Measurements from ENCODE around the gene LCP2.

Gene LCP2

DNA sequence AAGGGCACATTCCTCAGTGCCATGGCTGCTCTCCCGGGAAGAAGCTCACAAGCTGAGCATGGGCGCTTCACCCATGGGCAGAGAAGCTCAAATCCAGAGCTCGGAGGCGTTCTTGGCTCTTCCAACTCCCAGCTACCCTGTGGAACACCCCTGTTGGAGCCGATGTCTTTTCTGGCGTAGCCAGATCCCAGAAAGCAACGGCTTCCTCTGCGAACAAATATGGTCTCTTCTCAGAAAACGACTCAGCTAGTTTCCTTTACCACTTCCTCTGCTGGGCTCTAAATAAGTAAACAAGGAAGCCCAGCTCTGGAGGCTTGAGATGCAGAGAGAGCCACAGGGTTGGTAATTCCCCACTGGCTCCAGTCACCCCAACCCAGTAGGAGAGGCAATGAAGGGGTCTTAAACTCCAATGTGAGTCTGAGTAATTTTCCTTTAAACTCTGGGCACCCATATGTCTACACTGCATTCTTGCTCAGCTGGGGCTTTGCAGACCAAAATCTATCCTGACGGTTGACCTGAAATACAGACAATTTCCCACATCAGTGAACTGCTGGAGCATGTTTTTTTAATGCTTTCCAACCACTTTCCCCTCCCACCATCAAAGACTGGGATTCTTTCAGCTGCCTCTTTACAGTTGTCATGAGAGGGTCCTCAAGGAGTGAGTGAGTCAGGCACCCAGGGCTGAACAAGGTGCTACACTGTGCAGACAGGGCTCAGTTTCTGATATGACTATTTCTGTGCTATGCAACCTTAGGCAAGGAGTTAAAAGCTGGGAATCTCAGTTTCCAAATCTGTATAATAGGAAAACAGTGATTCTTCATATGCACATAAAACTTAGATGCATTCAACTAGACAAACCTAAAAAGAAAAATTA lies at the start of gene LCP2:
TSS of gene LCP2 (minus strand) at position 189 of the 874 bp plus-strand sequence. CDS start at position 23, 166 bp downstream.
- no peak for TF ChIP-seq EZH2phosphoT487 (IDR thresholded peaks at IDR 0.05; ENCODE audit: low read depth)
- TF ChIP-seq, protein P1, sequence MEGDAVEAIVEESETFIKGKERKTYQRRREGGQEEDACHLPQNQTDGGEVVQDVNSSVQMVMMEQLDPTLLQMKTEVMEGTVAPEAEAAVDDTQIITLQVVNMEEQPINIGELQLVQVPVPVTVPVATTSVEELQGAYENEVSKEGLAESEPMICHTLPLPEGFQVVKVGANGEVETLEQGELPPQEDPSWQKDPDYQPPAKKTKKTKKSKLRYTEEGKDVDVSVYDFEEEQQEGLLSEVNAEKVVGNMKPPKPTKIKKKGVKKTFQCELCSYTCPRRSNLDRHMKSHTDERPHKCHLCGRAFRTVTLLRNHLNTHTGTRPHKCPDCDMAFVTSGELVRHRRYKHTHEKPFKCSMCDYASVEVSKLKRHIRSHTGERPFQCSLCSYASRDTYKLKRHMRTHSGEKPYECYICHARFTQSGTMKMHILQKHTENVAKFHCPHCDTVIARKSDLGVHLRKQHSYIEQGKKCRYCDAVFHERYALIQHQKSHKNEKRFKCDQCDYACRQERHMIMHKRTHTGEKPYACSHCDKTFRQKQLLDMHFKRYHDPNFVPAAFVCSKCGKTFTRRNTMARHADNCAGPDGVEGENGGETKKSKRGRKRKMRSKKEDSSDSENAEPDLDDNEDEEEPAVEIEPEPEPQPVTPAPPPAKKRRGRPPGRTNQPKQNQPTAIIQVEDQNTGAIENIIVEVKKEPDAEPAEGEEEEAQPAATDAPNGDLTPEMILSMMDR (IDR thresholded peaks at IDR 0.05; ENCODE audit: low read depth, low read length): no peak
- no peak within 1 kb of the TSS for H3K9ac ChIP-seq (ENCODE audit: low read length)
- H2AFZ ChIP-seq (ENCODE audit: low read depth, low read length): no peak within 1 kb of the TSS

DNA sequence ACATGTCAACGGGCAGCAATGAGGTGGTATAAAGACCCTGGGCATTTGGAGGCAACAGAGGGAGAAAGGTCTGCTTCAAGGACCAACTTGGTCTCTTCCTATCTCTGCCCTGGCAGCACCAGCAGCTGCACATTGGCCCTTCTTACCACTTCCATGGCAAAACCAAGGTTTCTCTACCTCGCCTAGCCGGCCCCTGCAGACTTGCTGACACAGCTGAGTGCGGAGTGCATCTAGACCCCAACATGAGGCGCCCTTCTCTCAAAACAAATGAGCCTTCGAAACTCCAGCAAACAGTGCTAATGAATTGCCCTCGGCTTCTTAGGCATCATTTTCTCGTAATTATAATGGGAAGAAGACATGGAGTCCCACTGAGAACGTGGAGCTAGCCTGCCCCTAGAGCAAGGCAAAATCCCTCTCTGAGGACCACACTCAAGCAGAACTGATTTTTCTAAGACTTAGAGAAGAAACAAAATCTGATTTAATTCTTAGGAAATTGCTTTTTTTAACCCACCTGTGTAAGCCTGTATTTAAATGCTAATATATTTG lies 49.5 kb upstream of the LCP2 start:
- no peak overlapping the region for H3K9ac ChIP-seq (ENCODE audit: low read length)
- peaks cover 66% of the 10 kb centered on the region for H3K27me3 ChIP-seq (ENCODE audit: low read depth, low read length)
- H2AFZ ChIP-seq (ENCODE audit: low read depth, low read length): no peak overlapping the region
- no peak overlapping the region for H3K27ac ChIP-seq (ENCODE audit: low read length)
- TF ChIP-seq EZH2phosphoT487 (IDR thresholded peaks at IDR 0.05; ENCODE audit: low read depth): no peak
- TF ChIP-seq, protein P1 (IDR thresholded peaks at IDR 0.05; ENCODE audit: low read depth, low read length): no peak
- no peak overlapping the region for H3K4me2 ChIP-seq (ENCODE audit: low read length)
- H3K4me1 ChIP-seq (ENCODE audit: low read length): peaks cover 11% of the 10 kb centered on the region
- H3K36me3 ChIP-seq (replicated peaks; ENCODE audit: low read depth, low read length): no peaks in the 10 kb centered on the region
- H3K79me2 ChIP-seq (ENCODE audit: low read length): no peaks in the 10 kb centered on the region
- H4K20me1 ChIP-seq (ENCODE audit: insufficient read depth, low read length): no peaks in the 10 kb centered on the region
- H3K9me3 ChIP-seq (ENCODE audit: insufficient read depth, low read length): no peaks in the 10 kb centered on the region
- H3K4me3 ChIP-seq (ENCODE audit: low read length): no peak overlapping the region

More for the DNA sequence above, at the start of gene LCP2:
- no peak within 1 kb of the TSS for H3K4me2 ChIP-seq (ENCODE audit: low read length)
- H3K79me2 ChIP-seq (ENCODE audit: low read length): no peaks in the 10 kb centered on the region
- no peaks in the 10 kb centered on the region for H4K20me1 ChIP-seq (ENCODE audit: insufficient read depth, low read length)
- no peak within 1 kb of the TSS for H3K4me3 ChIP-seq (ENCODE audit: low read length)
- H3K36me3 ChIP-seq (replicated peaks; ENCODE audit: low read depth, low read length): no peaks in the 10 kb centered on the region
- H3K27me3 ChIP-seq (ENCODE audit: low read depth, low read length): peaks cover 25% of the 10 kb centered on the region
- H3K9me3 ChIP-seq (ENCODE audit: insufficient read depth, low read length): no peaks in the 10 kb centered on the region
- no peak within 1 kb of the TSS for H3K27ac ChIP-seq (ENCODE audit: low read length)
- H3K4me1 ChIP-seq (ENCODE audit: low read length): peaks cover 4% of the 10 kb centered on the region

DNA sequence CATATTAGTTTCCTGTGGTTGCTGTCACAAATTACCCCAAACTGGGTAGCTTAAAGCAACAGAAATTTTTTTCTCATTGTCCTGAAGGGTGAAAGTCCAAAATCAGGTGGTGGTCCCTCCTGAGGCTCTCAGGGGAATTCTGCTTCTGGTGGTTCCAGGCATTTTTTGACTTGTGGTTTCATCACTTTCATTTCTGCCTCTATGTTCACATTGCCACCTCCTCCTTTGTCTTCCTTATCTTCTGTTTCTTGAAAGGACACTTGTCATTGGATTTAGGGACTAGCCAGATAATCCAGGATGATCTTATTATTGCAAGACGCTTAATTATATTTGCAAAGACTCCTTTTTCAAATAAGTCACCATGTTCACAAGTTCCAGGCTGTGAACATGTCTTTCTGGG lies 48.4 kb upstream of the LCP2 start:
- H3K79me2 ChIP-seq (ENCODE audit: low read length): no peaks in the 10 kb centered on the region
- H2AFZ ChIP-seq (ENCODE audit: low read depth, low read length): no peak overlapping the region
- H3K4me2 ChIP-seq (ENCODE audit: low read length): peak overlapping the region; percentile 10; the same call in 1 of the 2 replicates
- no peaks in the 10 kb centered on the region for H4K20me1 ChIP-seq (ENCODE audit: insufficient read depth, low read length)
- peaks cover 10% of the 10 kb centered on the region for H3K4me1 ChIP-seq (ENCODE audit: low read length)
- no peak overlapping the region for H3K4me3 ChIP-seq (ENCODE audit: low read length)
- peaks cover 7% of the 10 kb centered on the region for H3K9me3 ChIP-seq (ENCODE audit: insufficient read depth, low read length)
- no peak for TF ChIP-seq EZH2phosphoT487 (IDR thresholded peaks at IDR 0.05; ENCODE audit: low read depth)
- TF ChIP-seq, protein P1 (IDR thresholded peaks at IDR 0.05; ENCODE audit: low read depth, low read length): no peak
- no peak overlapping the region for H3K9ac ChIP-seq (ENCODE audit: low read length)
- H3K27me3 ChIP-seq (ENCODE audit: low read depth, low read length): peaks cover 59% of the 10 kb centered on the region
- no peaks in the 10 kb centered on the region for H3K36me3 ChIP-seq (replicated peaks; ENCODE audit: low read depth, low read length)
- H3K27ac ChIP-seq (ENCODE audit: low read length): no peak overlapping the region

DNA sequence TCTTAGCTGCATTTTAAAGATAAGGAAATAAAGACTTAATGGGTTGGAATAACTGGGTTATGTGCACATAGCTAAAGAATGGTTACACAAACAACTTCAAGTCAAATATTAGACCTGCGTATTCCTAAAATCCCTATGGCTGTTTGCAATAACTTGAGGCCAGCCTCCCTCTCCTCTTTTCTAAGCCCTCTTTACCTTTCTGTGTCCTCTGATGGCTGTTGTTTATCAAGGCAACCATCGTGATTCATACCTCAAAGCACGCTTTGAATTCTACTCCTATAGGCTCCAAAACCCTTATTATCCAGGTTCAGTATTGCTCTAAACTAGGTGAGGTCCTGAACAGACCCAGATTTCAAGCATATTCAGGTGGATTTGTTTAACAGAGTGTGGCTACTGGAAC lies 45.6 kb upstream of the LCP2 start:
- Histone ChIP-seq H3K4me2 (ENCODE audit: low read length) (no peak overlapping the region), H3K4me3 (ENCODE audit: low read length) (no peak overlapping the region), H3K9me3 (ENCODE audit: insufficient read depth, low read length) (peaks cover 7% of the 10 kb centered on the region), H3K36me3 (replicated peaks; ENCODE audit: low read depth, low read length) (no peaks in the 10 kb centered on the region), H3K9ac (ENCODE audit: low read length) (no peak overlapping the region), H3K27me3 (ENCODE audit: low read depth, low read length) (peaks cover 35% of the 10 kb centered on the region), H3K79me2 (ENCODE audit: low read length) (no peaks in the 10 kb centered on the region), H2AFZ (ENCODE audit: low read depth, low read length) (no peak overlapping the region), H4K20me1 (ENCODE audit: insufficient read depth, low read length) (no peaks in the 10 kb centered on the region), H3K4me1 (ENCODE audit: low read length) (peaks cover 25% of the 10 kb centered on the region), H3K27ac (ENCODE audit: low read length) (no peak overlapping the region)
- TF ChIP-seq, protein P1 (IDR thresholded peaks at IDR 0.05; ENCODE audit: low read depth, low read length): no peak
- TF ChIP-seq EZH2phosphoT487 (IDR thresholded peaks at IDR 0.05; ENCODE audit: low read depth): no peak
